Mononuclear cell (primary cell): ENCODE data around the gene TUBB. TPM values are rescaled to one million over a fixed set of nuclear protein-coding genes. Genes with fewer than 3 reads are reported as not detected.

Experiments used
- H3K27me3 ChIP-seq: 2 replicates; pipeline ENCODE4 v1.6.0; 2011; ENCODE audit warnings: low read length, control low read depth; ENCODE audit not compliant: insufficient read depth
- H3K4me1 ChIP-seq: 2 replicates; pipeline ENCODE4 v1.5.1; 2011; ENCODE audit warnings: mild to moderate bottlenecking, low read length, control low read depth; ENCODE audit not compliant: insufficient read depth
- H3K4me3 ChIP-seq: 2 replicates; pipeline ENCODE4 v1.5.1; 2011; ENCODE audit warnings: mild to moderate bottlenecking, low read length, moderate library complexity
- H3K9me3 ChIP-seq: 2 replicates; pipeline ENCODE4 v1.5.1; 2011; ENCODE audit warnings: low read depth, mild to moderate bottlenecking, control low read depth, low read length
- total RNA-seq: library from RNA; depleted of rRNA; stranded (reverse); fragments of >200 nt; gene quantifications from one replicate; pipeline ENCODE4 v1.2.3, GENCODE V29; 2012

The TUBB gene
- total RNA-seq, 1 donor = 99.5 TPM

DNA sequence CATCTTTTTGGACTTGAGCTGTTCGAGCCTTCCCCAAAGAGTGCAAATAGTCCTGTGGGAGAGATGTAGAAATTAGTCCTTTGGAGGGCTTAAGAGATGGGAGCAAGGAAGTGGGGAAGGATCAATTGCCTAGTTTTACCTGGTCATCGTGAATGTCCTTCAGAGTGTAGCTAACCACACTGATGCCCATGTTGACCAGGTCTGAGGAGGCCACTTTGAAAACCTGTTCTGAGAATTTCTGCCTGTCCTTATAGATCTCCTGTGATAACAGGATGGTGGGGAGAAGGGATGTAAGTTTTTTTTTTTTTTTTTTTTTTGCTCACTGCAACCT is 20.4 kb downstream of the TUBB start:
- H3K9me3 ChIP-seq = no peaks in the 10 kb centered on the region
- no peak overlapping the region for H3K4me3 ChIP-seq
- no peaks in the 10 kb centered on the region for H3K27me3 ChIP-seq
- H3K4me1 ChIP-seq = peaks cover 67% of the 10 kb centered on the region

DNA sequence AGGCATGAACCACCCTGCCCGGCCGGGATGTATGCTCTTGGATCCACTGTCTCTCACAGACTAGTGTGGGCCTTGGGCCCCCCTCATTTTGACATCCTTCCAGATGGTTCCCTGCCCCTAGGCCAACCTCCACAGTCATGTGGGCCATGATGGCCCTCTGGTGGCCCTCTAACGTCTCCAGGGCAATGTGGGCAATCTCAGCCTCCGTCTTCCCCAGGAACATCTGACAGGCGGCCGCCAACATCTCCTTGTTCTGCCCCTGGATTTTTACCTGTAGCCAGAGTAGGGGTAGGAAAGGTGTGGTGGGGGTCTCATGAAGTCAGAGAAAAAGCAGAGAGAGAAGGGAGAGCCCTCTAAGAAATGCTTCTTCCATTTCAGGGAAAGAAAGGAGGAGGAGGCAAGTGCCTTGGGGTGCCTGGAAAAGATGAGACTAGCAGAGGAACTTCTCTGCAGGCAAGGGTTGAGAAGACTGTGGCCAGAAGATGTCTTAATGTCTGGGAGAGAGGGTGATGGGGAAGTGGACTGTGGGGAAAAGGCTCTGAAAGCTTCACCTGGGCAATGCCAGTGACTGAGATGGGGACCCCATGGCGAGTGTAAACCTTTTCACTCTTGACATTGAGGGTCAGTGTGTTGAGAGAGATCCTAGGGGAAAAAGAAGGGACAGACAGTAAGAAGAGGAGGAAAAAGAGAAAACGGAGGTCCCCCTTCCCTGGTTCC is 21.1 kb downstream of the TUBB start:
- Histone ChIP-seq H3K4me1 (peaks cover 60% of the 10 kb centered on the region), H3K4me3 (peak overlapping the region; percentile 76), H3K9me3 (no peaks in the 10 kb centered on the region), H3K27me3 (no peaks in the 10 kb centered on the region)

DNA sequence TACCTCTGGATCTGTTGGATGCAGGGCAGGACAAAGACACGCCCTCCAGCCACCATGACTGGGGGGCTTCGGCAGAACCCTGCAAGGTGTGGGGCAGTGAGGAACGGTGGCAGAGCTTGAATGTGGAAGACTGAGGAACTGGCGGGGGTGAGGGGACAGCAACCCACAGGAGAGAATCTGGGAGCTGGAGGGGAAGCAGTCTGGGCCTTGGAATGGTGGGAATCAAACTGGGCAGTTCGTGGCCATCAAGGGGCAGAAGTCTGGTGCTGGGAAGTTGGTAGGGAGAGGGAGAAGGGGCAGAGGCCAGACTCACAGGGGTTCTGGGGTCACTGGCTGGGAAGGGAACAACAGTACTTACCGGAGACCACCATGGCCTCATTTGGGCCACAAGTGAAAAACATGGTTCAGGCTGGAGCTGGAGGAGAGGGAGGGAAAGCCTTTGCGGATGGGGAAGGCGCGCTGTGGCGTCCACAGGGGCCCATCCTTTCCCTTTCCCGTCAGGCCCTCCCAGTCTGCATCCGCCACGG is 21.7 kb downstream of the TUBB start:
- Histone ChIP-seq H3K4me3 (peak overlapping the region; percentile 76), H3K4me1 (peaks cover 54% of the 10 kb centered on the region), H3K9me3 (no peaks in the 10 kb centered on the region), H3K27me3 (no peaks in the 10 kb centered on the region)

DNA sequence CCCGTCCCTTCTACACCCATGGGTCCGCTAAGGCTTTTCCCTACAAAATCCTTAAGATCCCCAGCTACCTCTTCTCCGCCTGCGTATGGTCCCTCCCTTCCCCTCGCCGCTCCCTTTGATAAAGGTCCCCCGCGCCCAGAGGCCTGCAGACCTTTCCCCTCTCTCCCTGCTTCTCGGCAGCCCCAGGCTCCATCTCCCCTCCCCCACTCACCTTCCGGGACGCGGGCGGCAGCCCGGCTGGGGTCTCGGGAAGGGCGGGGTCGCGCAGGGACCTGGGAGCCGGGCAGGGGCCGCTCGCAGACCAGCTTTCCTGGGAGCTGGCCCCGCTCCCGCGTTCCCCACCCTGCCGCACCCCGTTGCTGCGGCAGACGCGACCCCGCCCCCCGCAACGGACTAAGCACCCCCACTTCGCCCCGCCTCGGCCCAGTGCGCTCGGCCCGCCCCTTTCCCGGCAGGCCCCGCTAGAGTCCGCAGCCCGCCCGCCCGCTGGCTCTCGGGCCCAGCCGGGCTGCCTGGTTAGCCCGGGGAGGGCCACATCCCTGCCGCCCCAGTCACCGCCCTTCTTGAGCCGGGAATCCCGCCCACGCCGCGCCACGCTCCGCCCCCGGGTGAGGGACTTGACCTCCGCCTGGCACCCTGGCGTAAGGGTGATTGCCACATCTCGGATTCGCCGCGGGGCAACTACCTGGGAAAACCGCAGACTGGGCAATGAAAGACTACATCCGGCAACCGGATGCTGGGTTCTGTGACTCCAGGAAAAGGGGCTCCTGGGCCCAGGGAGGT is 22.4 kb downstream of the TUBB start, which contains the start of gene FLOT1:
FLOT1 (minus strand) TSS at position 372 of the 783 bp plus-strand sequence. CDS start 498 bp downstream, outside the sequence.
- Histone ChIP-seq H3K27me3 (no peaks in the 10 kb centered on the region), H3K4me3 (peak within 1 kb of the TSS; percentile 76), H3K9me3 (no peaks in the 10 kb centered on the region), H3K4me1 (peaks cover 47% of the 10 kb centered on the region)

DNA sequence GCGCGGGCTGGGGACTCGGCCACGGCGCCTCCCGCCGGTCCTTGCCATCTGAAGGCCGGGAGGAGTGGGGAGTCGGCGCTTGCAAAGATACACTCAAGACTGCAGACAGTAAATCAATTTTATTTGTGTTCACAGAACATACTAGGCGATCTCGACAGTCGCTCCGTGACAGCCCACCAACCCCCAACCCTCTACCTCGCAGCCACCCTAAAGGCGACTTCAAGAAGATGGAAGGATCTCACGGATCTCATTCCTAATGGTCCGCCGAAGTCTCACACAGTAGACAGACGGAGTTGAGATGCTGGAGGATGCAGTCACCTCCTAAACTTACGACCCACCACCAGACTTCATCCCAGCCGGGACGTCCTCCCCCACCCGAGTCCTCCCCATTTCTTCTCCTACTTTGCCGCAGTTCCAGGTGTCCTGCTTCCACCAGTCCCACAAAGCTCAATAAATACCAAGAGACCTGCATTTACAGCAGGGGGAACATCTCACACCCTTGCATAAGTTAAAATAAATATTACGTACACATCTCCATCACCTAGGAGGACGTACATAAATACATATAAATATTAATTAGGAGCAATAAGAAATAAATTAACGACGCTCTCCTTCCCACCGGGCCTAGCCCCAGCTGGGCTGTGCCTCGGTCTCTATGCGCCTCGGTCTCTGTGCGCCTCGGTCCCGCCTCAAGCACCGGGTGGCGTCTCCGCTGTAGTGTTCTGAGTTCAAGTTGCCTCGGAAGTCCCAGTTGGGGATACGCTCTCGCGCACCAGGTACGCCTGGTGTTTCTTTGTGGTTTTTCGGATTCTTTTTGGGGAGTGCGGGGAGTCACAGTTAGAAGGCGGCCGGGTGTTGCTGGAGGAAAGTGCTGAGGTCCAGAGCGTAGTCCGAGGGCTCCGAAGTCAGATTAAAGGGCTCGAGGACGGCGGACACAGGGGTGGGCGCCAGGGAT is 23.2 kb downstream of the TUBB start:
- Histone ChIP-seq H3K4me1 (peaks cover 39% of the 10 kb centered on the region), H3K9me3 (no peaks in the 10 kb centered on the region), H3K27me3 (no peaks in the 10 kb centered on the region), H3K4me3 (peak overlapping the region; percentile 76)

DNA sequence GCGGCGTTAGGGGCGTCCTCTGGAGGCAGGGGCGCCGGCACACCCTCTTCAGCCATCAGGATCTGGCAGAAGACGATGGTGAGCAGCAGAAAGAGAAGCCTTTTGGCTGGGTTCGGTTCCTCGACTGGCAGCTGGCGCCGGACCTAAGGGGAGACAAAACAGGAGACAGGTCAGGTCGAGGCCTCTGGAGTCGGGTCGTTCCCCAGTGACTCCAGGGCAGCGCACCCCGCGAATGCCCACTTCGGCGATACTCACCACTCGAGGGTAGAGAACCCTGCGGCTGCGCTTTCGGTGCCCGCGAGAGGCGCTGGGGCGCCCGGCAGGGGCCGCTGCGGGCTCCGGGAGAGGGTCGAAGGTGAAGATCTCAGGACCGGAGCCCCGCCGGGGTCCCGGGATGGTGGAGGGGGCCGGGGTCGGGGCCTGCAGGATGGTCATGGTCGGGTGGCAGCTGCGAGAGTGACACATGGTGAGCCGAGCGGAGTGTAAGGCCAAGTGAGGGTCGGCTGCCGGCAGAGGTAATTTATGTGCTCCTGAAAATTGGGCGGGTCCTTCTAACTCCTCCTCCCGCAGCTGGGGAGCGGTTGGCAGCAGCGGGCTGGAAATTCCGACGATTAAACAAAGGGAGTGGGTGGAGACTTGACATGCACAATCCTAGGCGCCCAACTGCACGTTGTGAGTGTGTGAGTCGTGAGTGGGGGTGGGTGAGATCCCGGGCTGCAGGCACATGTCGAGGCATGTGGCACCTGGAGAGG is 24.1 kb downstream of the TUBB start, which contains the start of gene IER3:
IER3 (minus strand) TSS at position 494 of the 752 bp plus-strand sequence; CDS start at position 465, 29 bp downstream.
- Histone ChIP-seq H3K9me3 (no peaks in the 10 kb centered on the region), H3K27me3 (no peaks in the 10 kb centered on the region), H3K4me3 (peak within 1 kb of the TSS; percentile 76), H3K4me1 (peaks cover 39% of the 10 kb centered on the region)

DNA sequence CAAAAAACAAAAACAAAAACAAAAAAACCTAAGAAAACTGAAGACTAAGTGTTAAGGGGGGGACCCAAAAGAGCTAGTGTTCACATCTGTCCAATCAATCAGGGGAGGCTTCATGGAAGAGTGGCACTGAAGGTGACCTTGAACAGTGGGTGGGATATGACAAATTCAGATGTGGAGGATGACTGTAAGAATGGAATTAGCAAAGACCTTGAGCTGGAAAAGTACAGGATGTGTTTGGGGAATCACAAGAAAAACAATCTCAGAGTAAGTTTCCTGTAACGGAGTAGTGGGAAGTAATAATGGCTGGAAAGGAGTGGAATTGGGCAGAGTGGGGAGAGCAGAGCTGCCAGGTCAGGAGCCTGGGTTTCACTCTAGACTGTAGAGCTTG is 27.1 kb downstream of the TUBB start:
- H3K4me1 ChIP-seq = peaks cover 28% of the 10 kb centered on the region
- H3K27me3 ChIP-seq = no peaks in the 10 kb centered on the region
- no peaks in the 10 kb centered on the region for H3K9me3 ChIP-seq
- H3K4me3 ChIP-seq = no peak overlapping the region

DNA sequence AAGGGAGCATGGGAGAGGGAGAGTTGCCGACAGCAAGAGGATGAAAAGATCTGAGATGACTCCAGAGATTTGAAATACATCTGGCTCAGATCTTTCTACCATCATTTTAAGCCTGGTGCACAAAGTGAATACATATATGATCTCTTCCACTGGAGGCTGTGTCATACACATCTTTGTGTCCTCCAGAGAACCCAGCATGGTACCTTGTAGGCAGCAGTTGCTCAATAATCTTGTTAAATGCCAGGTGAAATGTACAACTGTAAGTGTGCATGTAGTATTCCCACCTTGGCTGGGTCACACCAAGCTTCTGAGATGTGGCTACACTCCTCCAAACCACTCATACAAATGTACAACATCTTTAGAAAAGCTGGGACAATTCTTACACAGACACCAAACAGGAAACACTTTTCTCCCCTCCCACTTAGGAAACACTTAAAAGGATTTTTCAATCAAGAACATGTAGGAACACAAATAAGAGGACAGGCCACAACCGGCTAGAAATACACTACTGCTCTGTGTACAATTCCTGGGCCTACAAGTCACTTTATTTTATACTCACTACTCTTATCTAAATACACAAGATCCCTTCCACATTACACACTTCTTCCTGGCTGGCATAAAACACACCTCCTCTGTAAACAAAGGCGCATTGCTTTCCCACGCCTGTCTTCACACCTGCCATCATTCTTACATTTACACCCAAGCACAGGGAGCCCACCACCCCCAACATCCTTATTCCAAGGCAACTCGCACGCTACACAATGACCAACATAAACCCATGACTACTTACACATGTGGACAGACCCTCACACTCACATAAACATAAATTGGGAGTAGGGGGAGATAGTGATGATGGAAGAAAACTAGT is 28.0 kb downstream of the TUBB start:
- Histone ChIP-seq H3K4me1 (peaks cover 33% of the 10 kb centered on the region), H3K27me3 (no peaks in the 10 kb centered on the region), H3K9me3 (no peaks in the 10 kb centered on the region), H3K4me3 (no peak overlapping the region)

DNA sequence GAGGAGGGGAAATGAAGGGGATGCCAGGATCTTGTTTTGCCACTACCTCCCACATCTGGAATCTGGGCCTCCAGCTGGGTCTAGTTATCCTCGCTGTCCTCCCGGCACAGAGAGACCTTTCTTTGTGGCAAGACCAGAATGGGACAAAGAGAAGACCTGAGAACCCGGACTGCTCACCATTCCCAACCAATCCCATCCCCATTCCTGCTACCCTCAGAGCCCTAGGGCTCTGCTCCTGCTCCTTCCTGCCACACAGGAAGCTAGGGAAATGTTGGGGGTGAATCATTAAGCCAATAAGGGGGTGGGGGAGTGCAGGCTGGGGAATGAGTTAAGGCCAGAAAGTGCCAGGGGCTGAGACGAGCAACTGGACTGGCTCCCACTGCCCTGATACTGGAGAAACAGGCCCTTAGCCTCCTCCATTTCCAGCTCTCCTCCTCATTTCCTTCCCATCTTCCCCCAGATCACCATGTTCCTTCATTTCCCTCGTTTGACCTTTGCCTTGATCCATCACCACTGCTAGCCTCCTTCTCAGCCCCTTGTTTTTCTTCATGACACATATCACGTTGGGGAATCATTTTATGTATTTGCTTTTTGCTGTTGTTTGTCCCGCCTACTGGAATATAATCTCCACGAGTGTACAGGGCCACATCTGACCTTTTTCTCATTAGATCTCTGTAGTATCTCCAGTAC is 28.8 kb downstream of the TUBB start:
- H3K4me1 ChIP-seq = peaks cover 27% of the 10 kb centered on the region
- H3K4me3 ChIP-seq = no peak overlapping the region
- H3K27me3 ChIP-seq = no peaks in the 10 kb centered on the region

DNA sequence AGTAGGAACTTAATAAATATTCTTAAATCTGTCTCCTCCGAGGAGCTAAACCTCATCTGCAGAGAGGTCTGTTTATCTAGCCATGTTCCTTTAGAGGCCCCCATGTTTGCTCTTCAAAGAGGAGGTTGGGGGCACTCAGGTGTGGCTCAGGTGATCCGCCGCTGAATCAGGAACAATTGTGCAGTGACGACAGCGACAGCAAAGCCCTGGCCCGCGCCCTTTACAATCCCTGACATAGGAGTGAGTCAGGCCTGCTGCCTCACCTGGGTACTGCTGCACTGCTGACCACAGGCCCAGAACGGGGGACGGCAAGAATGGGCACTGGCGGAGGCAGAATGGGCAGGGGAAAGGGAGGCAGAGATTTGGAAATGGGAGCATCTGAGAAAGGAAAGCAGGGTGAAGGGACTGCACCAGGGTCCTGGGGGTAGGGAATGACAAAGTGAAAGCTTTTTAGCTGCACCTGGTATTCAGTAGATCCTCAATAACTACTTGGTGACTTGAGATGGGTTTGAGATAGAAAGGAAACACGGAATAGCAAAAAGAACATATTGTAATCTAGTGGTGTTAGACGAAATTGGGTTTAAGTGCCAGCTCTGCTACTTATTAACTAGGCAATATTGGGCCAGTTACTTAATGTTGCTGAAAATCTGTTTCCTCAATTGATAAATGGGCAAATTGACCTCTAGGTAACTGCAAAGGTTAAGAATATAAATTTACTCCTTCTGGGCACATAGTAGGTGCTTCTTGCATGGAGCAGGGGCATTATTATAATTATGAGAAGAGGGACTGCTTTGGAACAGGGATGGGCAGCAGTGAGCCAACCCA is 29.6 kb downstream of the TUBB start:
- no peak overlapping the region for H3K4me3 ChIP-seq
- H3K4me1 ChIP-seq = peaks cover 23% of the 10 kb centered on the region
- no peaks in the 10 kb centered on the region for H3K9me3 ChIP-seq
- no peaks in the 10 kb centered on the region for H3K27me3 ChIP-seq

More for the DNA sequence above, 28.8 kb downstream of the TUBB start:
- no peaks in the 10 kb centered on the region for H3K9me3 ChIP-seq

DNA sequence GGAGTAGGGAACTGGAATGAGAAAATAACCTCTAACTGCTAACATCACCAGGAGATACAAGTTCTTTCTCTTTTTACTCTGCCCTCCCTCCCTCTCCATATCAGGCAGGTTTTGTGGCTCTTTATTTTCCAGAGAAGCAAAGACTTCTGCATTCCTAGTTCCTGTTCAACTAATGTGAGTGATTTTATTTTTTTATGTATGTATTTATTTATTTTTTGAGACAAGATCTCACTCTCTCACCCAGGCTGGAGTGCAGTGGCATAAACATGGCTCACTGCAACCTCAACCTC is 30.2 kb downstream of the TUBB start:
- H3K4me1 ChIP-seq = peaks cover 21% of the 10 kb centered on the region
- no peaks in the 10 kb centered on the region for H3K27me3 ChIP-seq
- no peaks in the 10 kb centered on the region for H3K9me3 ChIP-seq
- H3K4me3 ChIP-seq = no peak overlapping the region

DNA sequence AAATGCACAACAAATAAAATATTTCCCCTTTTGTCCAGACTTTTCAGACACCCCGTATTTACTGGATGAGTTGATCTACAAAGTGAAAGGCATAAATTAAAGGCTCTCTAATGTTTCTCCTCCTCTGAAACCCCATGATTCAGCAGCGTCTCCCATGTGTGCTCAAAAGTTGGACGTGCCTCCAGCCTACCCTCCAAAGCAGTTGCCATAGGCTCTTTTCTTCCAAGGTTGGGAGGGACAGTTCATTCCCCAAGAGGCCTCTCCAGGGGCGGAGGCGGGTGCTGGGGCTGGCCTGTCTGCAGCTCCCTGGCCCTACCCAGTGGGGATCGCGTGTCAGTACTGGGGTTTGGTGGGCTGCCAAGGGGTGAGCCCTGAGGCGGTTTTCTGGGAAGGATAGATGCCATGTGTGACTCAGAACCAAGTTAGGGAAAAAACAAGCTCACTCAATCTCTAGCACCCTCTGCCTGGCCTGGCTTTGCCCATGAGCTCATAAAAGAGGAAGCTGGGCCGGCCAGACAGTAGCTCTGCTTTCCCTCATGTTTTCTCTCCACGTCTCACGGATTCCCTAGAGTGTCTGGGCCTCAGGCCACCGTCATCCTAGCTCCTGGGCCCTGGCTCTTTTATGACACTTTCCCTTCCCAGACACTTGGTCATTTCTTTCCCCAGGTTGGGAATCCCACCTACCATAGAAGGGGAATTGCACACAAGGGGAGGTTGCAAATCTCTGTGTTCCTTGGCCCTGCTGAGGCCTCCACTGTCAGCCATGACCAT is 32.2 kb downstream of the TUBB start:
- no peaks in the 10 kb centered on the region for H3K9me3 ChIP-seq
- H3K4me1 ChIP-seq = peaks cover 25% of the 10 kb centered on the region
- no peak overlapping the region for H3K4me3 ChIP-seq
- no peaks in the 10 kb centered on the region for H3K27me3 ChIP-seq
